Kidney epithelial cell (primary cell): ENCODE results near the gene BOLA3. TPM values are rescaled to one million over a fixed set of nuclear protein-coding genes. Genes with fewer than 3 reads are reported as not detected.
"Not testable (repeated sequence)": the region's sequence is repeated elsewhere in the genome, so short reads cannot be mapped to it uniquely, and the experiment has no call there.

ENCODE experiments used
- DNase-seq: peaks from one replicate; pipeline ENCODE4 v3.0.0-alpha.2; 2010; ENCODE audit warnings: low read depth
- H3K27me3 ChIP-seq: 2 replicates; pipeline ENCODE4 v1.6.0; 2011; ENCODE audit warnings: low read length; ENCODE audit not compliant: control insufficient read depth, insufficient read depth
- H3K36me3 ChIP-seq: 2 replicates; pipeline ENCODE4 v1.5.1; 2011; ENCODE audit warnings: low read length; ENCODE audit not compliant: control insufficient read depth, insufficient read depth
- H3K4me3 ChIP-seq: 2 replicates; pipeline ENCODE4 v1.5.1; 2011; ENCODE audit warnings: low read depth, mild to moderate bottlenecking, control low read depth, low read length
- total RNA-seq: library from RNA; depleted of rRNA; stranded (reverse); fragments of >200 nt; gene quantifications from 2 replicates; pipeline ENCODE4 v1.2.3, GENCODE V29; 2015
- TF ChIP-seq, protein P1 (sequence below): IDR thresholded peaks from 2 replicates; pipeline ENCODE4 v1.5.1; 2011; ENCODE audit warnings: mild to moderate bottlenecking, moderate library complexity, low read length, control low read depth, inconsistent platforms; ENCODE audit not compliant: insufficient read depth, poor library complexity, severe bottlenecking

The BOLA3 gene
- total RNA-seq, 1 donor from 2014 or later, result 78.8 TPM

DNA sequence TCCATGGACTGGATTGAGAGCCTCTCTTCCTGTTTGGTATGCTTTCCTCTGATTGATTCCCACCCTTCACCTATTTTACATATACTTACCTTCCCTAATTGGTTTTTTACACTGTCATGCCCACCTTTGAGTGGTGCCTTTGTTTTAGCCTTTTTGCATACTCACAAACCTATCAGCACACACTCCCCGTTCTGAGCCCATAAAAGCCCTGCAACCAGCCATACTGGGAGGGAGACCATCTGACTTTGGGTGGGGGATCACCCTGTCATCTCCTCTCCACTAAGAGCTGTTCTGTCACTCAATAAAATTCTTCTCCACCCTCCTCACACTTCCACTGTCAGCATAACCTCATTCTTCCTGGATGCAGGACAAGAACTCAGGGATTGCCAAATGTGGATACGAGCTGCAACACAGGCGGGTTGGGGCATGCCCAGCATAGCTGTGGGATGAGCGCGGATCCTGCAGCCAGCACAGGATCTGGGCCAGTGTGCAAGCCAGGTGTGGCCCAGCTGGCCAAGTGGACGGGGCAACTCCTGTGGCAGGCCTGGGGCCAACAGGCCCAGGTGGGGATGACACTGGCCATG, 40.4 kb upstream of the BOLA3 start:
- TF ChIP-seq, protein P1, sequence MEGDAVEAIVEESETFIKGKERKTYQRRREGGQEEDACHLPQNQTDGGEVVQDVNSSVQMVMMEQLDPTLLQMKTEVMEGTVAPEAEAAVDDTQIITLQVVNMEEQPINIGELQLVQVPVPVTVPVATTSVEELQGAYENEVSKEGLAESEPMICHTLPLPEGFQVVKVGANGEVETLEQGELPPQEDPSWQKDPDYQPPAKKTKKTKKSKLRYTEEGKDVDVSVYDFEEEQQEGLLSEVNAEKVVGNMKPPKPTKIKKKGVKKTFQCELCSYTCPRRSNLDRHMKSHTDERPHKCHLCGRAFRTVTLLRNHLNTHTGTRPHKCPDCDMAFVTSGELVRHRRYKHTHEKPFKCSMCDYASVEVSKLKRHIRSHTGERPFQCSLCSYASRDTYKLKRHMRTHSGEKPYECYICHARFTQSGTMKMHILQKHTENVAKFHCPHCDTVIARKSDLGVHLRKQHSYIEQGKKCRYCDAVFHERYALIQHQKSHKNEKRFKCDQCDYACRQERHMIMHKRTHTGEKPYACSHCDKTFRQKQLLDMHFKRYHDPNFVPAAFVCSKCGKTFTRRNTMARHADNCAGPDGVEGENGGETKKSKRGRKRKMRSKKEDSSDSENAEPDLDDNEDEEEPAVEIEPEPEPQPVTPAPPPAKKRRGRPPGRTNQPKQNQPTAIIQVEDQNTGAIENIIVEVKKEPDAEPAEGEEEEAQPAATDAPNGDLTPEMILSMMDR, result no peak
- no peaks in the 10 kb centered on the region for H3K27me3 ChIP-seq
- no peak overlapping the region for H3K4me3 ChIP-seq
- H3K36me3 ChIP-seq, result no peaks in the 10 kb centered on the region
- no peak for DNase-seq

DNA sequence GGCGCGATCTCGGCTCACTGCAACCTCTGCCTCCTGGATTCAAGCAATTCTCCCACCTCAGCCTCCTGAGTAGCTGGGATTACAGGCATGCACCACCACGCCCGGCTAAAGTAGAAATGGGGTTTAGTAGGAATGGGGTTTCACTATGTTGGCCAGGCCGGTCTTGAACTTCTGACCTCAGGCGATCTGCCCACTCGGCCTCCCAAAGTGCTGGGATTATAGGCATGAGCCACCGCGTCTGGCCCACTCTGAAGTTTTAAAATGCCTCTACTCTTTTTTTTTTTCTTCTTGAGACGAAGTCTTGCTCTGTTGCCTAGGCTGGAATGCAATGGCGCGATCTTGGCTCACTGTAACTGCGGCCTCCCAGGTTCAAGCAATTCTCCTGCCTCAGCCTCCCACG, 39.0 kb upstream of the BOLA3 start:
- not testable (repeated sequence) for H3K4me3 ChIP-seq, H3K27me3 ChIP-seq, DNase-seq, H3K36me3 ChIP-seq

DNA sequence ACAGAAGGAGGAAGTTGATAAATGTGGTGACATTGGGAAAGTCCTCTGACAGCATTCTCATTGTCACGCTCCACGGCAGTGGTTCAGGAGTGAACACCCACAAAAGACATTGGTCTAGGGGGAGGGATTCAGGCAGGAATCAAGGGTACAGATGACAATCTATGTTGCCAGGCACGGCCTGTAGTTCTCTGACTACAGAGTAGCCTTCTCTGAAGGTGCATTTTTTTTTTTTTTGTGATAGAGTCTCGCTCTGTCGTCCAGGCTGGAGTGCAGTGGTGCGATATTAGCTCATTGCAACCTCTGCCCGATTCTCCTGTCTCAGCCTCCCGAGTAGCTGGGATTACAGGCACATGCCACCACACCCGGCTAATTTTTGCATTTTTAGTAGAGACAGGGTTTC, 38.3 kb upstream of the BOLA3 start:
- DNase-seq, result no peak
- H3K27me3 ChIP-seq, result no peaks in the 10 kb centered on the region
- TF ChIP-seq, protein P1, result no peak
- no peaks in the 10 kb centered on the region for H3K36me3 ChIP-seq
- no peak overlapping the region for H3K4me3 ChIP-seq

DNA sequence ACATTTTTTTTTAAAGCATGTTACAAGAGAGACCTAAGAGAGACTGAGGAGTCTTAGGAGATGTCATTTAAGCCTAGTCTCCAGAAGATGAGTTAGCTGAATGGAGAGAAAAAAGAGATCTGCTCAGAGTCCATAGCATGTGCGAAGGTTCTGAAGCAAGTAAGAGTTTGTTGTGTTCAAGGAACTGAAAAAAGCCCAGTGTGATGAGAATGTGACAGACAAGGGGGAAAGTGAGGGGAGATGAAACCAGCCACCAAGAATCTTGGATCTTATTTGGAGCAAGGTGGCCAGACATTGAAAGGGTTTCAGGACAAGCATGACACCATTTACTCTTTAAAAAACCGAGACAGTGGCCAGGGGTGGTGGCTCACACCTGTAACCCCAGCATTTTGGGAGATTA, 36.2 kb upstream of the BOLA3 start:
- no peak for DNase-seq

DNA sequence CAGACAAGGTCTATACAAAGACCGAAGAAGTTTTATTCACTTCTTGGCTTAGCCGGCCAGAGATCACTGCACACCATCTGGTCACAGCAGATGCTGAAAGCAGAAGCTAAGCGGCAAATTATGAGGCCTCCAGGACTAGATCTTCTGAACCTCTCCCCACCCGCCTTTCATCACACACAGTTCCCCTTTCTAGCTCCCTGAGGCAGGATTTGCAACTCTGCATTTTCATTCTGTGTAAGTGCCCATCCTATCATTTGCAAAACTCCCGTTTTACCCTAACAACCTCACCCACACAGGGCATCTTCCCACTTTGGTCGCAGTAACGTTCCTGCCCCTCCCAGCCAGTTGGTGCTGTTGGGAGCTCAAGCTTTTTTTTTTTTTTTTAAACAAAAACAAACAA, 34.0 kb upstream of the BOLA3 start:
- H3K27me3 ChIP-seq, result no peaks in the 10 kb centered on the region
- DNase-seq, result no peak
- TF ChIP-seq, protein P1, result no peak
- no peaks in the 10 kb centered on the region for H3K36me3 ChIP-seq
- H3K4me3 ChIP-seq, result no peak overlapping the region

More for the DNA sequence above, 36.2 kb upstream of the BOLA3 start:
- Histone ChIP-seq H3K36me3 (no peaks in the 10 kb centered on the region), H3K4me3 (no peak overlapping the region), H3K27me3 (no peaks in the 10 kb centered on the region)
- TF ChIP-seq, protein P1, result no peak

DNA sequence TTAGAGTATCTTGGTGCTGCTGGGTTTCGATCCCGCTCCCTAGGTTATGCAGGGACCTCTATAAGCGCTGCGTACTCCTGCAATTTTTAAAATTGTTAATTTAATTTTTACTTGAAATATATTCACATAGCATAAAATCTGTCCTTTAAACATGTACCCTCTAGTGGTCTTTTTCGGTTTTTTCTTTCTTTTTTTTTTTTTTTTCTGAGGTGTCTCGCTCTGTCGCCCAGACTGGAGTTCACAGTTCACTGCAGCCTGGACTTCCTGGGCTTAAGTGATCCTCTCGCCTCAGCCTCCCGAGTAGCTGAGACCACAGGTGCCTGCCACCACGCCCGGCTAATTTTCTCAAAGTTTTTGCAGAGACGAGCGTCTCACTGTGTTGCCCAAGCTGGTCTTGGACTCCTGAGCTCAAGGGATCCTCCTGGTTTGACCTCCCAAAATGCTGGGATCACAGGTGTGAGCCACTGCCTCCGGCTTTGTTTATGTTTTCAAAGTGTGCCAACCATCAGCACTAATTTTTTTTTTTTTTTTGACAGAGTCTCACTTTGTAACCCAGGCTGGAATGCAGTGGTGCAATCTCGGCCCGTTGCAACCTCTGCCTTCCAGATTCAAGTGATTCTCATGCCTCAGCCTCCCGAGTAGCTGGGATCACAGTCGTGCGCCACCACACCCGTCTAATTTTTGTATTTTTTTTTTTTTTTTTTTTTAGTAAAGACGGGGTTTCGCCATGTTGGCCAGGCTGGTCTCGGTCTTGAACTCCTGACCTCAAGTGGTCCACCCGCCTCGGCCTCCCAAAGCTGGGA, 31.6 kb upstream of the BOLA3 start:
- TF ChIP-seq, protein P1, result peak; percentile 26
- no peaks in the 10 kb centered on the region for H3K36me3 ChIP-seq
- DNase-seq, result no peak
- H3K27me3 ChIP-seq, result no peaks in the 10 kb centered on the region
- H3K4me3 ChIP-seq, result peak overlapping the region; percentile 49
